Vagina (tissue), 2 donors: ENCODE data around the gene B3GLCT.

Experiments used
- POLR2A ChIP-seq, 2 donors: fragments of 450-650 bp; IDR thresholded peaks; one replicate each; pipeline ENCODE4 v1.6.1; 2017; ENCODE audit warnings: antibody characterized with exemption in 2 of 2, mild to moderate bottlenecking in 2 of 2, moderate library complexity in 2 of 2
- POLR2AphosphoS5 ChIP-seq, 2 donors: sonication (generic); formaldehyde crosslinking; IDR thresholded peaks; one replicate each; pipeline ENCODE4 v1.9.0; 2017; ENCODE audit warnings: antibody characterized with exemption in 2 of 2, mild to moderate bottlenecking in 2 of 2, low read depth in 1 of 2; ENCODE audit not compliant: insufficient read depth in 1 of 2

DNA sequence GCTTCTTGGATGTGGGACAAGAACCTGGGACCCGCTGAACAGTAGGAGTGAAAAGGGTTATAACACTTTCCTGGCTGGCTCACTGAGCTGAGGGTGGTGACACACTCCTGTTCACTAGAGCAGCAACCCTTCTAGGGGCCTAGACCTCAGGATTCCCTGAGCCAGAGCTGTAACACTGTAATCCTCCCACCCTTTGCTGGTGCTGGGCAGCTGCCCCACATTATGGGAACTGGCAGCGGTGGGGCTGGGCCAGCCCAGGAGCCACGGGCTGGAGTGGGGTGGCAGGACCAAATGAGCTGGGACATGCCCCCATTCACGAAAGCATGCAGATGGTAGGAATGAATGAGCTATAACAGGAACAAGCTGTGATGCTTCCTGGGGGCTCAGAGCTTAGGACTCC lies 110.6 kb downstream of the B3GLCT start:
- TF ChIP-seq POLR2A (IDR thresholded peaks at IDR 0.05) (no peak), POLR2AphosphoS5 (IDR thresholded peaks at IDR 0.05; ENCODE audit: insufficient read depth in 1 of 2, low read depth in 1 of 2) (no peak)
